Hepatocyte (in vitro differentiated cells): ENCODE measurements around the gene ST6GAL2. TPM values are rescaled to one million over a fixed set of nuclear protein-coding genes. Genes with fewer than 3 reads are reported as not detected.

Experiments used
- DNase-seq: peaks from one replicate; pipeline ENCODE4 v3.0.0-alpha.2; 2016; ENCODE audit warnings: low spot score
- H2AFZ ChIP-seq: fragments of 200-600 bp; sonication (generic); 2 replicates; pipeline ENCODE4 v1.6.0; 2016; ENCODE audit warnings: antibody characterized with exemption, mild to moderate bottlenecking
- H3K27ac ChIP-seq: fragments of 200-600 bp; sonication (generic); 2 replicates; pipeline ENCODE4 v1.5.1; 2016; ENCODE audit warnings: mild to moderate bottlenecking
- H3K27me3 ChIP-seq: fragments of 200-600 bp; sonication (generic); 2 replicates; pipeline ENCODE4 v1.6.1; 2016
- H3K36me3 ChIP-seq: fragments of 200-600 bp; sonication (generic); replicated peaks from 2 replicates; pipeline ENCODE4 v1.5.1; 2016; ENCODE audit warnings: low read depth; ENCODE audit not compliant: insufficient read depth
- H3K4me1 ChIP-seq: fragments of 200-600 bp; sonication (generic); 2 replicates; pipeline ENCODE4 v1.5.1; 2016; ENCODE audit warnings: mild to moderate bottlenecking, moderate library complexity; ENCODE audit not compliant: insufficient read depth
- H3K4me2 ChIP-seq: fragments of 200-600 bp; sonication (generic); 2 replicates; pipeline ENCODE4 v1.6.0; 2016
- H3K4me3 ChIP-seq: fragments of 200-600 bp; sonication (generic); 2 replicates; pipeline ENCODE4 v1.5.1; 2016; ENCODE audit warnings: mild to moderate bottlenecking
- H3K79me2 ChIP-seq: fragments of 200-600 bp; sonication (generic); 2 replicates; pipeline ENCODE4 v1.6.0; 2017; ENCODE audit warnings: mild to moderate bottlenecking
- H3K9me2 ChIP-seq: fragments of 200-600 bp; sonication (generic); replicated peaks from 2 replicates; pipeline ENCODE4 v1.6.0; 2017; ENCODE audit warnings: mild to moderate bottlenecking; ENCODE audit not compliant: insufficient read depth
- H3K9me3 ChIP-seq: fragments of 200-600 bp; sonication (generic); 2 replicates; pipeline ENCODE4 v1.5.1; 2016; ENCODE audit warnings: low read depth, mild to moderate bottlenecking
- H4K20me1 ChIP-seq: fragments of 200-600 bp; sonication (generic); 2 replicates; pipeline ENCODE4 v1.6.0; 2016; ENCODE audit warnings: mild to moderate bottlenecking; ENCODE audit not compliant: insufficient read depth, poor library complexity, severe bottlenecking
- CTCF ChIP-seq: fragments of 200-600 bp; sonication (generic); IDR thresholded peaks from 2 replicates; pipeline ENCODE4 v1.5.1; 2016; ENCODE audit warnings: antibody characterized with exemption, mild to moderate bottlenecking; ENCODE audit not compliant: poor library complexity
- EZH2 ChIP-seq: fragments of 200-600 bp; sonication (generic); IDR thresholded peaks from 2 replicates; pipeline ENCODE4 v1.6.1; 2016; ENCODE audit warnings: antibody characterized with exemption, mild to moderate bottlenecking, borderline replicate concordance
- EZH2phosphoT487 ChIP-seq: fragments of 200-600 bp; sonication (generic); IDR thresholded peaks from one replicate; pipeline ENCODE4 v1.6.1; 2018; ENCODE audit warnings: antibody characterized with exemption, mild to moderate bottlenecking, low read depth, moderate library complexity; ENCODE audit not compliant: unreplicated experiment, severe bottlenecking
- WGBS: methylation state at CpG from one replicate; pipeline ENCODE4 v1.1.6; 2016; ENCODE audit warnings: low lambda C conversion rate; ENCODE audit errors: missing lambda C conversion rate; 5-methylcytosine and 5-hydroxymethylcytosine counted together
- polyA plus RNA-seq: library from polyadenylated mRNA; unstranded; fragments of >200 nt; fragmentation: Nextera tagmentation; extraction: Ambion mirVana; gene quantifications from 2 replicates; pipeline ENCODE4 v1.2.1, GENCODE V29; 2016
- total RNA-seq: library from RNA; depleted of rRNA; stranded (reverse); fragments of >200 nt; gene quantifications from 2 replicates; pipeline ENCODE4 v1.2.3, GENCODE V29; 2014

The ST6GAL2 gene
- total and polyA plus RNA-seq, 2 experiments from 2014 or later = 3.2 to 14.4 TPM

- no peaks in the 10 kb centered on the region for H3K79me2 ChIP-seq
- no peaks in the 10 kb centered on the region for H3K9me2 ChIP-seq
- no peaks in the 10 kb centered on the region for H3K4me1 ChIP-seq
- H3K36me3 ChIP-seq = no peaks in the 10 kb centered on the region
- no peak overlapping the region for H2AFZ ChIP-seq
- H3K27me3 ChIP-seq = no peaks in the 10 kb centered on the region
- H3K27ac ChIP-seq = no peak overlapping the region
- no peaks in the 10 kb centered on the region for H4K20me1 ChIP-seq
- H3K4me3 ChIP-seq = no peak overlapping the region
- no peaks in the 10 kb centered on the region for H3K9me3 ChIP-seq
- 85% methylated on average over 5 of the region's 5 CpGs for WGBS
- no peak overlapping the region for H3K4me2 ChIP-seq
- TF ChIP-seq CTCF (no peak), EZH2phosphoT487 (no peak), EZH2 (no peak)
- no peak for DNase-seq
These were observed 9.3 kb downstream of the ST6GAL2 start for GRCh38 chr2:106876699-106877098.

DNA sequence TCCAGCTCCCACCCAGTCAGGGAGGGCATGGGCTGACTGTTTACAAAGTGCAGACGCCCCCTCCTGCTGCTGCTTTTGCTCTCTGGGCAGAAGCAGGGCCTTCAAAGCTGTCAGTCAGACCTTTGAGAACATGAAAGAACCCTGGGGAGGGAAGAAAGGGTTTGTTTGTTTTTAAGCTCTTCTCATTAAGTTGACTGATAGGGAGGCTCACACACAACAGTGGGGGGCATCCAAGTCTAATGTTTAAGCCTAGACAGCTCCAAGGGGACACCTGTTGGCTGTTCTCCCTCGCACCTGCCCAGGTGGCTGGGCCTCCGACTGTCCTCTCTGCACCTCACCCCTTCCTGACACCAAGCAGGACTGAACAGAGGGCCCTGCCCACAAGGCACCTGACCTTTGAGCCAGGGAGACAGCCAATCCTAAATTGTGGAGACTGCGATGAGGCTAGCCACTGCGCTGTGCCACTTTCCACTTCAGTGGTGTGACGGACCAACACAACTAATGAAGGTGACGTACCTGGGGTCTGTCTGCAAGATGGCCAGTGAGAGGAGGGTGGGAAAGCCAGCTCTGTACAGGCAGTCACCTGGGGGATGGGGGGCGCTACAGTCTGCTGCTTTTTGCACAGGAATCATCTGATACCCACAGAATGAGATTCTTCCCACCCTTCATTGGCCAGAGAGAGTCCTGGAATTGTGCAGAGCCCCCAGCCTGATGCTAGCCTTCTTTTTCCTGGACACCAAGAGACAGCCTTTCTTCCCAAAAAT lies 16.3 kb downstream of the ST6GAL2 start:
- no peak for TF ChIP-seq EZH2
- no peak for TF ChIP-seq EZH2phosphoT487
- TF ChIP-seq CTCF = no peak
- H3K79me2 ChIP-seq = no peaks in the 10 kb centered on the region

GRCh38 chr2:106868275-106868674 lies 17.7 kb downstream of the ST6GAL2 start:
- Histone ChIP-seq H3K9me3 (no peaks in the 10 kb centered on the region), H2AFZ (no peak overlapping the region), H3K27me3 (no peaks in the 10 kb centered on the region), H3K27ac (no peak overlapping the region), H4K20me1 (no peaks in the 10 kb centered on the region), H3K4me3 (no peak overlapping the region), H3K4me1 (no peaks in the 10 kb centered on the region), H3K4me2 (no peak overlapping the region), H3K36me3 (no peaks in the 10 kb centered on the region), H3K79me2 (no peaks in the 10 kb centered on the region), H3K9me2 (no peaks in the 10 kb centered on the region)
- no peak for TF ChIP-seq EZH2
- TF ChIP-seq EZH2phosphoT487 = no peak
- TF ChIP-seq CTCF = peak; percentile 45
- 48% methylated on average over 7 of the region's 7 CpGs for WGBS
- DNase-seq = no peak

More for the DNA sequence above, 16.3 kb downstream of the ST6GAL2 start:
- no peaks in the 10 kb centered on the region for H3K9me3 ChIP-seq
- no peak overlapping the region for H3K27ac ChIP-seq
- no peaks in the 10 kb centered on the region for H3K36me3 ChIP-seq
- H3K4me3 ChIP-seq = no peak overlapping the region
- no peak for DNase-seq
- H2AFZ ChIP-seq = no peak overlapping the region
- H3K27me3 ChIP-seq = no peaks in the 10 kb centered on the region
- no peaks in the 10 kb centered on the region for H4K20me1 ChIP-seq
- H3K9me2 ChIP-seq = no peaks in the 10 kb centered on the region
- H3K4me2 ChIP-seq = no peak overlapping the region
- H3K4me1 ChIP-seq = no peaks in the 10 kb centered on the region
- WGBS = 70% methylated on average over 8 of the region's 8 CpGs
